ENCODE measurements around the gene KRT15. TPM values are rescaled to one million over a fixed set of nuclear protein-coding genes. Genes with fewer than 3 reads are reported as not detected.

Gene KRT15
- total and polyA plus RNA-seq, 9 of the 15 experiments (the other 6 are each of a cell fraction or from before 2014, with no cell fraction given): 0.28 to 4.4 (median 0.56) TPM

- ATAC-seq (no peak), DNase-seq (ENCODE audit: extremely low read depth in 1 of 4, low spot score in 3 of 4) (no peak), FAIRE-seq (no peak)
- WGBS (ENCODE audit: insufficient coverage, low coverage, missing lambda C conversion rate): 53% methylated on average over 5 of the region's 5 CpGs
- H3K9me1 ChIP-seq (ENCODE audit: control insufficient read depth, insufficient read depth, low read length): no peaks in the 10 kb centered on the region
- TF ChIP-seq ZNF766 (CRISPR knock-in tag; conservative IDR thresholded peaks at IDR 0.05): no peak
- TF ChIP-seq NR0B1 (IDR thresholded peaks at IDR 0.05; ENCODE audit: partially characterized antibody): no peak
- TF ChIP-seq ILK (tag; IDR thresholded peaks at IDR 0.05; ENCODE audit: borderline replicate concordance, low read depth): no peak
- no peak for TF ChIP-seq MYNN (IDR thresholded peaks at IDR 0.05)
- no peak for TF ChIP-seq MYNN (CRISPR knock-in tag; IDR thresholded peaks at IDR 0.05)
- no peak for TF ChIP-seq HMGXB4 (CRISPR knock-in tag; IDR thresholded peaks at IDR 0.05)
- TF ChIP-seq NR2C1 (IDR thresholded peaks at IDR 0.05): no peak
- no peak for TF ChIP-seq NR2C1 (tag; IDR thresholded peaks at IDR 0.05)
- TF ChIP-seq HEY1 (CRISPR knock-in tag; IDR thresholded peaks at IDR 0.05; ENCODE audit: borderline replicate concordance): no peak
- no peak for TF ChIP-seq RNF219 (CRISPR knock-in tag; IDR thresholded peaks at IDR 0.05)
- no peak for TF ChIP-seq MTA1 (IDR thresholded peaks at IDR 0.05; ENCODE audit: borderline replicate concordance)
- TF ChIP-seq NCOR1 (IDR thresholded peaks at IDR 0.05): no peak
- TF ChIP-seq ZKSCAN1 (IDR thresholded peaks at IDR 0.05; ENCODE audit: low read depth, low read length): no peak
- no peak for TF ChIP-seq ZZZ3 (IDR thresholded peaks at IDR 0.05)
- TF ChIP-seq KDM5B (IDR thresholded peaks at IDR 0.05; ENCODE audit: insufficient replicate concordance, low read depth, low read length): no peak
- TF ChIP-seq FOXP4 (CRISPR knock-in tag; IDR thresholded peaks at IDR 0.05; ENCODE audit: borderline replicate concordance): no peak
- no peak for TF ChIP-seq POLR2G (IDR thresholded peaks at IDR 0.05; ENCODE audit: low read depth, low read length)
- in situ Hi-C loops (cut with MboI) (no loop called here), intact Hi-C loops (cut with micrococcal nuclease) (no loop called here)
- no peaks in the 10 kb centered on the region for H3K79me2 ChIP-seq (ENCODE audit: control insufficient read depth, insufficient read depth, low read length)
- H2AFZ ChIP-seq (ENCODE audit: low read depth, low read length): no peak overlapping the region
- no peak overlapping the region for H3K27ac ChIP-seq (ENCODE audit: extremely low read depth, low read depth, low read length)
- no peaks in the 10 kb centered on the region for H3K36me3 ChIP-seq (ENCODE audit: control insufficient read depth, insufficient read depth, low read length)
- H3K4me2 ChIP-seq (ENCODE audit: insufficient read depth, low read length): no peak overlapping the region
- peaks cover 16 to 18% of the 10 kb centered on the region in 2 experiments for H3K4me1 ChIP-seq (replicated peaks in 1 of 2; ENCODE audit: control insufficient read depth in 2 of 2, insufficient read depth in 2 of 2, low read length in 2 of 2)
- CTCF ChIA-PET (ENCODE audit: low intra/inter-chr PET ratio): no interaction called here
- H4K20me1 ChIP-seq (replicated peaks; ENCODE audit: control insufficient read depth, insufficient read depth, low read length): no peaks in the 10 kb centered on the region
- H3K4me3 ChIP-seq: no peak overlapping the region
- H3K27me3 ChIP-seq (ENCODE audit: control insufficient read depth in 2 of 2, insufficient read depth in 2 of 2, low read length in 2 of 2): no peaks in the 10 kb centered on the region
- H3K9me3 ChIP-seq (replicated peaks; ENCODE audit: control insufficient read depth, insufficient read depth, low read depth, low read length): no peaks in the 10 kb centered on the region
- POLR2A ChIA-PET: interaction anchor here (0.6 to 0.7 kb wide), 2 partner anchors 17 to 55 kb away, joined by 3 read pairs; no protein-coding TSS in a partner anchor
- no TSS peak for BruUV-seq (replicated peaks)
- peak overlapping the region in 1 of 2 experiments; percentile 69; a peak in 2 of 4 replicates for H3K9ac ChIP-seq (ENCODE audit: insufficient read depth in 1 of 2, low read depth in 2 of 2, low read length in 2 of 2)
These were observed 20.4 kb upstream of the KRT15 start for GRCh38 chr17:41539071-41539492.
